Ascending aorta (tissue), 2 donors: Measurements from ENCODE around the gene EXT2. TPM values are rescaled to one million over a fixed set of nuclear protein-coding genes. Genes with fewer than 3 reads are reported as not detected.

Source experiments
- DNase-seq, 2 donors: peaks; one replicate each; pipeline ENCODE4 v3.0.0-alpha.2; 2019; ENCODE audit warnings: low spot score in 2 of 2
- H3K27ac ChIP-seq, 2 donors: fragments of 200-600 bp; sonication (generic); one replicate each; pipeline ENCODE4 v1.5.1; 2016 to 2017; ENCODE audit warnings: mild to moderate bottlenecking in 1 of 2
- H3K27me3 ChIP-seq: fragments of 200-600 bp; sonication (generic); one replicate; pipeline ENCODE4 v1.5.1; 2017
- H3K36me3 ChIP-seq, 2 donors: fragments of 200-600 bp; sonication (generic); one replicate each; pipeline ENCODE4 v1.5.1; 2016
- H3K4me1 ChIP-seq, 2 donors: fragments of 200-600 bp; sonication (generic); one replicate each; pipeline ENCODE4 v1.5.1; 2016 to 2017; ENCODE audit warnings: mild to moderate bottlenecking in 1 of 2
- H3K4me3 ChIP-seq, 2 donors: fragments of 200-600 bp; sonication (generic); one replicate each; pipeline ENCODE4 v1.5.1; 2016 to 2017; ENCODE audit warnings: mild to moderate bottlenecking in 1 of 2
- H3K9me3 ChIP-seq, 2 donors: fragments of 200-600 bp; sonication (generic); one replicate each; pipeline ENCODE4 v1.5.1; 2016
- CTCF ChIP-seq, 3 experiments: fragments of 200-600 bp in 2 of 3; fragments of 450-650 bp in 1 of 3; sonication (generic) in 2 of 3; IDR thresholded peaks; one replicate each; pipeline ENCODE4 v1.5.1; 2016 to 2019; ENCODE audit warnings: antibody characterized with exemption in 3 of 3, mild to moderate bottlenecking in 1 of 3, moderate library complexity in 1 of 3
- intact Hi-C: fragments of 100-400 bp; cut with DNase I; formaldehyde crosslinking; loops from one replicate; pipeline ENCODE4 v1.15.1; 2023
- total RNA-seq: library from RNA; depleted of rRNA; stranded (reverse); fragments of >200 nt; gene quantifications from one replicate; pipeline ENCODE4 v1.1.0, GENCODE V29; 2016

The EXT2 gene
- total RNA-seq, 1 donor from 2014 or later = 342 TPM

DNA sequence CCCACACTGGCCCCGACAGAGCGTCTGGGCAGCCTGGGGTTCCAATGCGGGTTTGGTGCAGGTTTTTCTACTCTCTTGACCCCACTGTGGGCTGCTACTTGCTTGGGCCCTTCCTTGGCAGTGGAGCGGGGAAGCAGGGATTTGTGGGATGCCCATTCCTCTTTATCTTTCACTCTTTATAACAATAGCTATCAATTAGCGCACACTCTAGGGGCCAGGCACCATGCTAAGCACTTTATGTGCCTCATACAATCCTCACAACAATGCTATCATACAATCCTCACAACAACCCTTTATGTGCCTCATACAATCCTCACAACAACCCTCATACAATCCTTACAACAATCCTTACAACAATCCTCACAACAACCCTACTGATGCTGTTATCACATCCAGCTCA lies 16.7 kb upstream of the EXT2 start:
- Histone ChIP-seq H3K9me3 (no peaks in the 10 kb centered on the region), H3K4me3 (no peak overlapping the region), H3K27me3 (no peaks in the 10 kb centered on the region), H3K27ac (no peak overlapping the region), H3K4me1 (no peaks in the 10 kb centered on the region), H3K36me3 (peaks cover 34 to 60% of the 10 kb centered on the region in 2 donors)
- DNase-seq = no peak
- intact Hi-C loops = no loop called here
- TF ChIP-seq CTCF (IDR thresholded peaks at IDR 0.05) = no peak

GRCh38 chr11:44079376-44079775 lies 16.1 kb upstream of the EXT2 start:
- Histone ChIP-seq H3K27ac (no peak overlapping the region), H3K27me3 (no peaks in the 10 kb centered on the region), H3K4me1 (no peaks in the 10 kb centered on the region), H3K4me3 (no peak overlapping the region), H3K36me3 (peaks cover 30 to 64% of the 10 kb centered on the region in 2 donors), H3K9me3 (no peaks in the 10 kb centered on the region)
- no peak for TF ChIP-seq CTCF (IDR thresholded peaks at IDR 0.05)
- intact Hi-C loops = no loop called here
- DNase-seq = no peak

GRCh38 chr11:44080951-44081350 lies 14.5 kb upstream of the EXT2 start:
- intact Hi-C loops = no loop called here
- H3K27ac ChIP-seq = no peak overlapping the region
- H3K4me3 ChIP-seq = no peak overlapping the region
- no peak for TF ChIP-seq CTCF (IDR thresholded peaks at IDR 0.05)
- DNase-seq = no peak
- H3K4me1 ChIP-seq = no peaks in the 10 kb centered on the region
- no peaks in the 10 kb centered on the region for H3K9me3 ChIP-seq
- peaks cover 16 to 51% of the 10 kb centered on the region in 2 donors for H3K36me3 ChIP-seq
- no peaks in the 10 kb centered on the region for H3K27me3 ChIP-seq

DNA sequence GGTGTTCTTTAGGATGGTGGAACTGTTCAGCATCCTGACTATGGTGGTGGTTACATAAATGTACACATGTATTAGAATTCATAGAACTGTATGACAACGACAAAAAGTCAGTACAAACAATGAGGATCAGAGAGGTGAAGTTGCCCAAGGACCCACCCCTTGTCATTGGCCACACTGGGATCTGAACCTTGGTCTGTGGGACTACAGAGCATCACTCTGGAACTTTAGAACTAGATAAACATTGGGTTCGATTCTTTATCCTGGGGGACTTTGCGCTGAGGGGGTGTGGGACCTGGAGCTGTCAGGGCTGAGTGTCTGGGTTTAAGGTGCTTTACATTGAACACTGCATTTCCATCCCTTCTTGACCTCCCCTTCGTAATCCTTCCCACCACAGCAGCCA lies 12.8 kb upstream of the EXT2 start:
- no peak for TF ChIP-seq CTCF (IDR thresholded peaks at IDR 0.05)
- Histone ChIP-seq H3K27me3 (no peaks in the 10 kb centered on the region), H3K36me3 (peaks cover 17 to 41% of the 10 kb centered on the region in 2 donors), H3K4me1 (no peaks in the 10 kb centered on the region), H3K9me3 (no peaks in the 10 kb centered on the region), H3K27ac (no peak overlapping the region), H3K4me3 (no peak overlapping the region)
- intact Hi-C loops = no loop called here
- no peak for DNase-seq

GRCh38 chr11:44083433-44083832 lies 12.0 kb upstream of the EXT2 start:
- Histone ChIP-seq H3K4me3 (no peak overlapping the region), H3K36me3 (peaks cover 17 to 41% of the 10 kb centered on the region in 2 donors), H3K9me3 (no peaks in the 10 kb centered on the region), H3K27me3 (no peaks in the 10 kb centered on the region), H3K27ac (no peak overlapping the region), H3K4me1 (no peaks in the 10 kb centered on the region)
- no peak for TF ChIP-seq CTCF (IDR thresholded peaks at IDR 0.05)
- intact Hi-C loops = no loop called here
- DNase-seq = no peak

DNA sequence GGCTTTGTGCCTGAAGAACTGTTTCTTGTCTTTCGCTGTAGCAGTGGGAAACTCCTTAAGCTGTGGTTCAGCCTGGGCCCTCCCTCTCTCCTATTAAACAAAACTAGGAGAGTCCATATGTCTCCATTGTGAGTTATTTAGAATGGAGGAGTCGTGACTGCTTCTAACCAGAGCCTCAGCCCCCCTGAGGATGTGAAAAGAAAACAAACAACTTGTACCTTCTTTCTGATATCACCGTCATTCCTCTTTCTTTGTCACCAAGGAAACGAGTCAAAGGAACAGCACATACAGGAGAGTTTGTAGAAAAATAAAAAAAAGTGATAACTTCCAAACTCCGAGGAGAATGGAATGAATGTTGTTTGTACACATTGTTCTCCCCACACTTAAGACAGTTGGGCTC lies 11.6 kb upstream of the EXT2 start:
- Histone ChIP-seq H3K4me3 (no peak overlapping the region), H3K36me3 (peaks cover 13 to 41% of the 10 kb centered on the region in 2 donors), H3K27me3 (no peaks in the 10 kb centered on the region), H3K4me1 (no peaks in the 10 kb centered on the region), H3K27ac (no peak overlapping the region), H3K9me3 (no peaks in the 10 kb centered on the region)
- TF ChIP-seq CTCF (IDR thresholded peaks at IDR 0.05) = no peak
- DNase-seq = no peak
- intact Hi-C loops = no loop called here
